ENCODE results near the gene TTLL11. TPM values are rescaled to one million over a fixed set of nuclear protein-coding genes. Genes with fewer than 3 reads are reported as not detected.
A peak's percentile ranks its signal among the peaks of the same experiment; 100 is the strongest.

The TTLL11 gene
- polyA plus RNA-seq, 1 of the 3 experiments (the other 2 are of a cell fraction): 6.8 TPM

DNA sequence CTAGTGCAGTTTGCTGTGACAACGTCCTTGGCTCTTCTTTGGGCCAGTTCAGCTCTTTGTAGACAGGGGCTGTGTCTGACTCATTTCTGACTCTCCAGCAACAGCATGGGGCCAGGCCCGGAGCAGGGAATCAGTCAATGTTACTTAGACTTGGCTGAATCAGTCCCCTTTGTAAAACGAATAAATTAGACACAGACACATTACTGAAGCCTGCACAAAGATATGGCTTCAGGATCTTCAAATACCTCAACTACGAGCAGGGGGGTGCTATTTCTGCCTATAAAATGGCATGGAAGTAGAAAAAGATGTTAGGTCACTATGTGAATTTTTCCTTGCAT, 204.7 kb downstream of the TTLL11 start (continued):
- no peak for TF ChIP-seq MXI1 (IDR thresholded peaks at IDR 0.05; ENCODE audit: low read depth, low read length)
- TF ChIP-seq TCF12 (IDR thresholded peaks at IDR 0.05): peak; percentile 82
- TF ChIP-seq, protein P1, sequence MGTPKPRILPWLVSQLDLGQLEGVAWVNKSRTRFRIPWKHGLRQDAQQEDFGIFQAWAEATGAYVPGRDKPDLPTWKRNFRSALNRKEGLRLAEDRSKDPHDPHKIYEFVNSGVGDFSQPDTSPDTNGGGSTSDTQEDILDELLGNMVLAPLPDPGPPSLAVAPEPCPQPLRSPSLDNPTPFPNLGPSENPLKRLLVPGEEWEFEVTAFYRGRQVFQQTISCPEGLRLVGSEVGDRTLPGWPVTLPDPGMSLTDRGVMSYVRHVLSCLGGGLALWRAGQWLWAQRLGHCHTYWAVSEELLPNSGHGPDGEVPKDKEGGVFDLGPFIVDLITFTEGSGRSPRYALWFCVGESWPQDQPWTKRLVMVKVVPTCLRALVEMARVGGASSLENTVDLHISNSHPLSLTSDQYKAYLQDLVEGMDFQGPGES (IDR thresholded peaks at IDR 0.05; ENCODE audit: low read depth, low read length): no peak
- peak in 1 of 2 experiments; percentile 70; a peak in 1 of 4 replicates for TF ChIP-seq EP300 (IDR thresholded peaks at IDR 0.05; ENCODE audit: borderline replicate concordance in 1 of 2, low read depth in 1 of 2, low read length in 1 of 2)
- TF ChIP-seq RCOR1 (IDR thresholded peaks at IDR 0.05; ENCODE audit: low read length): no peak
- TF ChIP-seq, protein P2, sequence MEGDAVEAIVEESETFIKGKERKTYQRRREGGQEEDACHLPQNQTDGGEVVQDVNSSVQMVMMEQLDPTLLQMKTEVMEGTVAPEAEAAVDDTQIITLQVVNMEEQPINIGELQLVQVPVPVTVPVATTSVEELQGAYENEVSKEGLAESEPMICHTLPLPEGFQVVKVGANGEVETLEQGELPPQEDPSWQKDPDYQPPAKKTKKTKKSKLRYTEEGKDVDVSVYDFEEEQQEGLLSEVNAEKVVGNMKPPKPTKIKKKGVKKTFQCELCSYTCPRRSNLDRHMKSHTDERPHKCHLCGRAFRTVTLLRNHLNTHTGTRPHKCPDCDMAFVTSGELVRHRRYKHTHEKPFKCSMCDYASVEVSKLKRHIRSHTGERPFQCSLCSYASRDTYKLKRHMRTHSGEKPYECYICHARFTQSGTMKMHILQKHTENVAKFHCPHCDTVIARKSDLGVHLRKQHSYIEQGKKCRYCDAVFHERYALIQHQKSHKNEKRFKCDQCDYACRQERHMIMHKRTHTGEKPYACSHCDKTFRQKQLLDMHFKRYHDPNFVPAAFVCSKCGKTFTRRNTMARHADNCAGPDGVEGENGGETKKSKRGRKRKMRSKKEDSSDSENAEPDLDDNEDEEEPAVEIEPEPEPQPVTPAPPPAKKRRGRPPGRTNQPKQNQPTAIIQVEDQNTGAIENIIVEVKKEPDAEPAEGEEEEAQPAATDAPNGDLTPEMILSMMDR (IDR thresholded peaks at IDR 0.05): no peak; the same call in 1 of the 2 replicates

DNA sequence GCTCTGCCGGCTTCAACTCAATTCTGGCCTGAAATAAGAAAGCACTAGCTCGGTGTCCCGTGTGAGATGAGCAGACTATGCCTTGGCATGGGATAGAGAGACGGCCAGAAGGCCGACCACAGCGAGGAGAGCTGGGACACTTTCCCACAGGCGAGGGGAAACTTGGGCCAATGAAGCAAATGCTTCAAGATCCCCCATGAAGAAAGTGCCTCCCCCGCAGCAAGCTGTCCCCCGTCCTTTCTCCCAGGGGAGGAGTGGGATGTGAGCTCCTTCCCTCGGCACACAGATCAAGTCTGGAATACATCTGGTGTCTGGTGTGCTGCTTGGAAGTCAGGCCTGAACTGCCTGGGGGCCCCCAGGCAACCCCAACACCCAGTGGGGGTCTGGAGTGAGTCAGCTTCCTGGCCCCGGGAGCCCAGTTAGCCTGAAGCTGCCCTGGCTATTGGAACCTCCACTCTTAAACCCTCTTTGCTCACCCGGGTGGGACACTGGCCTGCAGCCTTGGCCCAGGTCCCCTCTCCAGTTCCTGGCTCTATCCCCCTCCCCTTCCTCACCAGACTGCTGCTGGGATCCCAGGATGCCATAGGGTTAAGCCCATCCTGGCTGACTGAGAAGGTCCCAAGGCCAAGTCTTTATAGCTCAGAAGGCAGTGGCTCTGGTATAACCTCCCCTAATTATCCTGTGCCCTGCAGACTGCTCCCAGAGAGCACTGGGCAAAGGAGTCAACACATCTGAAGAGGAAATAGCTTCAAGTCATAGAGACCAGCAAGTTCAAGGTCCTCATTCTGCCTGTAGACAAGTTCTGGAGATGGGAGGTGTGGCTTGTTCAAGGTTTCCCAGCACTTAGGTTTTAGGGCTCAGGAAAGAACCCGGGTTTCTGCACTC, 205.3 kb downstream of the TTLL11 start:
- POLR2A ChIA-PET: no interaction called here
- TF ChIP-seq USF1 (IDR thresholded peaks at IDR 0.05; ENCODE audit: borderline replicate concordance, low read depth) (no peak), TEAD4 (IDR thresholded peaks at IDR 0.05; ENCODE audit: borderline replicate concordance, insufficient read depth) (peak; percentile 25; the same call in 1 of the 2 replicates), EP300 (IDR thresholded peaks at IDR 0.05; ENCODE audit: borderline replicate concordance in 1 of 2, low read depth in 1 of 2, low read length in 1 of 2) (peak in 1 of 2 experiments; percentile 67; a peak in 1 of 4 replicates), ELF1 (IDR thresholded peaks at IDR 0.05) (no peak), NFIC (IDR thresholded peaks at IDR 0.05; ENCODE audit: borderline replicate concordance) (peak; percentile 48; the same call in 1 of the 2 replicates), USF2 (IDR thresholded peaks at IDR 0.05; ENCODE audit: borderline replicate concordance, low read depth, low read length) (no peak), EZH2phosphoT487 (IDR thresholded peaks at IDR 0.05; ENCODE audit: borderline replicate concordance, low read depth) (no peak), JUND (IDR thresholded peaks at IDR 0.05) (peak; percentile 68), FOSL2 (IDR thresholded peaks at IDR 0.05; ENCODE audit: borderline replicate concordance, low read depth) (peak; percentile 75), RAD21 (IDR thresholded peaks at IDR 0.05; ENCODE audit: low read length) (no peak), POLR2AphosphoS5 (IDR thresholded peaks at IDR 0.05; ENCODE audit: low read depth, low read length) (0 out of 2 replicates have a peak, but pooled peaks have one; percentile 24), FOXJ3 (CRISPR knock-in tag; IDR thresholded peaks at IDR 0.05) (no peak), GABPA (IDR thresholded peaks at IDR 0.05; ENCODE audit: low read depth) (no peak), CHD2 (IDR thresholded peaks at IDR 0.05; ENCODE audit: low read length, partially characterized antibody) (no peak)
- TF ChIP-seq, protein P1 (IDR thresholded peaks at IDR 0.05; ENCODE audit: low read depth, low read length): no peak
- TF ChIP-seq, protein P3, sequence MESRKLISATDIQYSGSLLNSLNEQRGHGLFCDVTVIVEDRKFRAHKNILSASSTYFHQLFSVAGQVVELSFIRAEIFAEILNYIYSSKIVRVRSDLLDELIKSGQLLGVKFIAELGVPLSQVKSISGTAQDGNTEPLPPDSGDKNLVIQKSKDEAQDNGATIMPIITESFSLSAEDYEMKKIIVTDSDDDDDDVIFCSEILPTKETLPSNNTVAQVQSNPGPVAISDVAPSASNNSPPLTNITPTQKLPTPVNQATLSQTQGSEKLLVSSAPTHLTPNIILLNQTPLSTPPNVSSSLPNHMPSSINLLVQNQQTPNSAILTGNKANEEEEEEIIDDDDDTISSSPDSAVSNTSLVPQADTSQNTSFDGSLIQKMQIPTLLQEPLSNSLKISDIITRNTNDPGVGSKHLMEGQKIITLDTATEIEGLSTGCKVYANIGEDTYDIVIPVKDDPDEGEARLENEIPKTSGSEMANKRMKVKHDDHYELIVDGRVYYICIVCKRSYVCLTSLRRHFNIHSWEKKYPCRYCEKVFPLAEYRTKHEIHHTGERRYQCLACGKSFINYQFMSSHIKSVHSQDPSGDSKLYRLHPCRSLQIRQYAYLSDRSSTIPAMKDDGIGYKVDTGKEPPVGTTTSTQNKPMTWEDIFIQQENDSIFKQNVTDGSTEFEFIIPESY (IDR thresholded peaks at IDR 0.05; ENCODE audit: borderline replicate concordance, low read depth): no peak

More for the DNA sequence above, 205.3 kb downstream of the TTLL11 start:
- DNase-seq: peak; percentile 42
- Histone ChIP-seq H3K79me2 (ENCODE audit: insufficient read depth) (no peaks in the 10 kb centered on the region; the same call in 1 of the 2 replicates), H4K20me1 (ENCODE audit: insufficient read depth) (no peaks in the 10 kb centered on the region), H3K9me3 (no peaks in the 10 kb centered on the region), H3K36me3 (replicated peaks in 1 of 2; ENCODE audit: control insufficient read depth in 1 of 2, insufficient read depth in 2 of 2, low read length in 1 of 2) (no peaks in the 10 kb centered on the region), H3K4me3 (ENCODE audit: low read depth in 2 of 2, low read length in 1 of 2) (peak overlapping the region in 1 of 2 experiments; percentile 5; a peak in 1 of 4 replicates), H3K27ac (ENCODE audit: low read depth in 2 of 2, low read length in 1 of 2) (peak overlapping the region; percentile 63 to 100), H3K27me3 (ENCODE audit: insufficient read depth) (no peaks in the 10 kb centered on the region), H3K4me2 (peak overlapping the region; percentile 77), H3K4me1 (ENCODE audit: control insufficient read depth in 1 of 2, insufficient read depth in 2 of 2, low read depth in 1 of 2, low read length in 1 of 2) (peaks cover 29 to 50% of the 10 kb centered on the region in 2 experiments; a peak in 3 of 4 replicates), H3K9ac (peak overlapping the region; percentile 75), H3F3A (replicated peaks; ENCODE audit: insufficient read depth) (peaks cover 39% of the 10 kb centered on the region), H3K9me2 (no peaks in the 10 kb centered on the region), H2AFZ (ENCODE audit: low read depth) (no peak overlapping the region)
- CTCF ChIA-PET: interaction anchor here (0.7 to 1.3 kb wide), 2 partner anchors 9 to 42 kb away, joined by 3 to 4 read pairs; no protein-coding TSS in a partner anchor
- 53% methylated on average over 13 of the region's 13 CpGs for WGBS (ENCODE audit: low lambda C conversion rate)

All from SK-N-SH (cell line).